ENCODE measurements around the gene ACTRT3.

GRCh38 chr3:169748670-169749069, 20.7 kb downstream of the ACTRT3 start:
- TF ChIP-seq CTCF (IDR thresholded peaks at IDR 0.05; ENCODE audit: extremely low read depth in 1 of 2, insufficient read depth in 1 of 2, low read depth in 1 of 2, low read length in 2 of 2) = no peak
- TF ChIP-seq POLR2A (IDR thresholded peaks at IDR 0.05; ENCODE audit: low read depth, low read length) = no peak
- TF ChIP-seq POLR2AphosphoS5 (IDR thresholded peaks at IDR 0.05; ENCODE audit: insufficient read depth, low read depth, low read length) = no peak
